H1 (cell line): Measurements from ENCODE around the gene ZNF385C. TPM values are rescaled to one million over a fixed set of nuclear protein-coding genes. Genes with fewer than 3 reads are reported as not detected.

Experiments
- CTCF ChIA-PET: fragments of 300-600 bp; sonication (Branson Sonifier 250); formaldehyde crosslinking; loops from one replicate; lab custom pipeline; 2021; ENCODE audit not compliant: partially characterized antibody; lab: Charles Lee
- POLR2A ChIA-PET: fragments of 300-600 bp; sonication (Branson Sonifier 250); formaldehyde crosslinking; loops from one replicate; lab custom pipeline; 2021; ENCODE audit warnings: inconsistent platforms; ENCODE audit not compliant: partially characterized antibody; lab: Charles Lee
- DNase-seq, 2 experiments: peaks; one replicate each; pipeline versions ENCODE4 v3.0.0 to v3.0.0-alpha.2; 2010 to 2022; ENCODE audit warnings: low spot score in 2 of 2, low read depth in 1 of 2, mixed read lengths in 1 of 2
- FAIRE-seq: peaks from 2 replicates; lab custom pipeline; 2011; peaks lifted over from hg19 to GRCh38; lab: Jason Lieb, UNC
- H2AFZ ChIP-seq: 2 replicates; pipeline ENCODE4 v1.8.1; 2012; ENCODE audit warnings: low read length, inconsistent platforms
- H2AK5ac ChIP-seq: 2 replicates; pipeline ENCODE4 v1.6.1; 2013; ENCODE audit warnings: low read depth, low read length
- H2BK120ac ChIP-seq: replicated peaks from 2 replicates; pipeline ENCODE3; 2013; ENCODE audit warnings: low read depth, low read length, inconsistent platforms
- H2BK12ac ChIP-seq: 2 replicates; pipeline ENCODE4 v1.6.1; 2013; ENCODE audit warnings: low read depth, low read length
- H2BK15ac ChIP-seq: 2 replicates; pipeline ENCODE4 v1.6.1; 2013; ENCODE audit warnings: low read length
- H2BK20ac ChIP-seq: 2 replicates; pipeline ENCODE4 v1.6.1; 2013; ENCODE audit warnings: low read length
- H2BK5ac ChIP-seq: 2 replicates; pipeline ENCODE4 v1.6.1; 2013; ENCODE audit warnings: low read depth, low read length
- H3K14ac ChIP-seq: 2 replicates; pipeline ENCODE4 v1.6.1; 2013; ENCODE audit warnings: inconsistent platforms; ENCODE audit not compliant: insufficient read length
- H3K18ac ChIP-seq: 2 replicates; pipeline ENCODE4 v1.6.1; 2013; ENCODE audit warnings: low read length; ENCODE audit errors: extremely low read depth
- H3K23ac ChIP-seq: 2 replicates; pipeline ENCODE4 v1.6.1; 2013; ENCODE audit warnings: inconsistent platforms; ENCODE audit not compliant: insufficient read length
- H3K23me2 ChIP-seq: 2 replicates; pipeline ENCODE4 v1.6.1; 2013; ENCODE audit warnings: low read depth, low read length
- H3K27ac ChIP-seq: 2 replicates; pipeline ENCODE4 v1.6.1; 2011; ENCODE audit warnings: low read depth, low read length, inconsistent platforms
- H3K27me3 ChIP-seq, 4 experiments: replicated peaks in 1 of 4; 1 replicate in 1 of 4; 2 replicates in 3 of 4; pipeline versions ENCODE4 v1.6.1 to v1.8.1; 2011 to 2013; ENCODE audit warnings: low read length in 3 of 4, mild to moderate bottlenecking in 3 of 4, inconsistent platforms in 2 of 4, mixed read lengths in 2 of 4, moderate library complexity in 1 of 4; ENCODE audit not compliant: control insufficient read depth in 3 of 4, insufficient read depth in 3 of 4; ENCODE audit errors: extremely low read depth in 1 of 4
- H3K36me3 ChIP-seq, 4 experiments: 2 replicates each; pipeline versions ENCODE4 v1.6.1 to v1.8.1; 2011 to 2013; ENCODE audit warnings: mild to moderate bottlenecking in 4 of 4, low read length in 3 of 4, moderate library complexity in 2 of 4, control low read depth in 1 of 4, inconsistent platforms in 1 of 4; ENCODE audit not compliant: insufficient read depth in 4 of 4, control insufficient read depth in 2 of 4
- H3K4ac ChIP-seq: replicated peaks from 2 replicates; pipeline ENCODE3; 2013; ENCODE audit warnings: low read length, low read depth, mixed read lengths, inconsistent platforms; ENCODE audit not compliant: insufficient read length
- H3K4me1 ChIP-seq, 4 experiments: replicated peaks in 1 of 4; 1 replicate in 1 of 4; 2 replicates in 3 of 4; pipeline versions ENCODE4 v1.6.1 to v1.8.1; 2011 to 2013; ENCODE audit warnings: low read length in 3 of 4, inconsistent platforms in 2 of 4, mixed read lengths in 1 of 4; ENCODE audit not compliant: insufficient read depth in 4 of 4, control insufficient read depth in 3 of 4
- H3K4me2 ChIP-seq, 2 experiments: 2 replicates each; pipeline versions ENCODE4 v1.6.1 to v1.8.1; 2011 to 2013; ENCODE audit warnings: low read depth in 2 of 2, low read length in 2 of 2, control low read depth in 1 of 2, inconsistent platforms in 1 of 2, mild to moderate bottlenecking in 1 of 2; ENCODE audit not compliant: insufficient read depth in 1 of 2
- H3K4me3 ChIP-seq, 4 experiments: fragments of 200-600, 300-600 bp in 1 of 4; sonication (generic), shearing (Covaris generic), sonication (Bioruptor Twin) in 1 of 4; 2 replicates each; pipeline versions ENCODE4 v1.5.1 to v1.8.1; 2011 to 2016; ENCODE audit warnings: low read length in 4 of 4, low read depth in 3 of 4, control low read depth in 2 of 4, inconsistent platforms in 2 of 4, mild to moderate bottlenecking in 2 of 4, mixed read lengths in 1 of 4, moderate library complexity in 1 of 4; ENCODE audit not compliant: insufficient read depth in 2 of 4; ENCODE audit errors: extremely low read depth in 1 of 4
- H3K56ac ChIP-seq: replicated peaks from 2 replicates; pipeline ENCODE3; 2013; ENCODE audit warnings: low read depth, mild to moderate bottlenecking, mixed read lengths, low read length, inconsistent platforms; ENCODE audit not compliant: insufficient read length
- H3K79me1 ChIP-seq: 2 replicates; pipeline ENCODE4 v1.6.1; 2013; ENCODE audit warnings: low read depth, low read length, control low read depth
- H3K79me2 ChIP-seq, 2 experiments: 2 replicates each; pipeline versions ENCODE4 v1.6.1 to v1.8.1; 2012 to 2013; ENCODE audit warnings: low read length in 2 of 2, mild to moderate bottlenecking in 2 of 2, inconsistent platforms in 1 of 2; ENCODE audit not compliant: insufficient read depth in 2 of 2, control insufficient read depth in 1 of 2
- H3K9ac ChIP-seq, 4 experiments: replicated peaks in 1 of 4; 1 replicate in 1 of 4; 2 replicates in 3 of 4; pipeline versions ENCODE4 v1.6.1 to v1.8.1; 2011 to 2013; ENCODE audit warnings: low read depth in 3 of 4, low read length in 3 of 4, control low read depth in 2 of 4, mild to moderate bottlenecking in 2 of 4, moderate library complexity in 2 of 4, inconsistent platforms in 1 of 4; ENCODE audit errors: extremely low read depth in 1 of 4
- H3K9me3 ChIP-seq, 2 experiments: 2 replicates each; pipeline versions ENCODE4 v1.6.1 to v1.8.1; 2012 to 2013; ENCODE audit warnings: mild to moderate bottlenecking in 2 of 2, moderate library complexity in 2 of 2, control low read depth in 1 of 2, inconsistent platforms in 1 of 2, low read depth in 1 of 2, low read length in 1 of 2, mixed read lengths in 1 of 2; ENCODE audit not compliant: insufficient read depth in 2 of 2
- H4K20me1 ChIP-seq, 2 experiments: replicated peaks in 1 of 2; 2 replicates each; pipeline versions ENCODE3 to v1.8.1; 2011 to 2013; ENCODE audit warnings: inconsistent platforms in 2 of 2, low read length in 2 of 2, mild to moderate bottlenecking in 1 of 2; ENCODE audit not compliant: insufficient read depth in 2 of 2, control insufficient read depth in 1 of 2
- H4K5ac ChIP-seq: 2 replicates; pipeline ENCODE4 v1.6.1; 2013; ENCODE audit warnings: low read length, low read depth, mixed read lengths, inconsistent platforms; ENCODE audit not compliant: insufficient read length
- H4K8ac ChIP-seq: 2 replicates; pipeline ENCODE4 v1.8.0; 2013; ENCODE audit warnings: mild to moderate bottlenecking, moderate library complexity, low read length, inconsistent platforms; ENCODE audit not compliant: insufficient read depth; ENCODE audit errors: extremely low read depth
- H4K91ac ChIP-seq: replicated peaks from 2 replicates; pipeline ENCODE3; 2013; ENCODE audit warnings: low read length, mixed read lengths, inconsistent platforms; ENCODE audit not compliant: insufficient read length
- BCL11A ChIP-seq, 2 experiments: IDR thresholded peaks; one replicate each; pipeline ENCODE4 v1.6.1; 2011; ENCODE audit warnings: low read depth in 2 of 2, low read length in 2 of 2, mild to moderate bottlenecking in 2 of 2
- BRCA1 ChIP-seq: IDR thresholded peaks from 2 replicates; pipeline ENCODE4 v1.6.1; 2012; ENCODE audit warnings: low read depth, low read length, improper control_type of control experiment
- CEBPB ChIP-seq: IDR thresholded peaks from 2 replicates; pipeline ENCODE4 v1.6.1; 2012; ENCODE audit warnings: low read depth, low read length
- RNF2 ChIP-seq: fragments of 200-900, 300-1000 bp; sonication (generic); IDR thresholded peaks from 2 replicates; pipeline ENCODE4 v1.7.1; 2016; ENCODE audit warnings: borderline replicate concordance, low read depth, mild to moderate bottlenecking, antibody characterized with exemption, low read length; ENCODE audit not compliant: poor library complexity, severe bottlenecking; ENCODE audit errors: missing control alignments
- SAP30 ChIP-seq: fragments of 300-600 bp; sonication (generic); IDR thresholded peaks from 2 replicates; pipeline ENCODE4 v1.7.1; 2012; ENCODE audit warnings: low read length, moderate library complexity, mild to moderate bottlenecking, inconsistent platforms; ENCODE audit not compliant: insufficient read depth, insufficient replicate concordance
- SUZ12 ChIP-seq: fragments of 200-600 bp; sonication (generic); IDR thresholded peaks from 2 replicates; pipeline ENCODE4 v1.6.1; 2012; ENCODE audit warnings: mild to moderate bottlenecking, inconsistent platforms, low read length, moderate library complexity, mixed read lengths
- TBP ChIP-seq: IDR thresholded peaks from 2 replicates; pipeline ENCODE4 v1.6.1; 2011; ENCODE audit warnings: low read depth, low read length, improper control_type of control experiment
- TEAD4 ChIP-seq: IDR thresholded peaks from 2 replicates; pipeline ENCODE4 v1.6.1; 2012; ENCODE audit warnings: low read depth, low read length, inconsistent platforms, mixed read lengths
- USF2 ChIP-seq: IDR thresholded peaks from 2 replicates; pipeline ENCODE4 v1.6.1; 2011; ENCODE audit warnings: low read length, improper control_type of control experiment
- WGBS, 2 experiments: shearing (Covaris generic) in 1 of 2; methylation state at CpG; one replicate each; pipeline versions ENCODE4 v1.1.6 to v1.1.7; 2013 to 2015; ENCODE audit warnings: low lambda C conversion rate in 2 of 2, mixed read lengths in 2 of 2, inconsistent platforms in 1 of 2, low coverage in 1 of 2, missing lambda C conversion rate in 1 of 2; ENCODE audit not compliant: insufficient replicate concordance in 2 of 2, insufficient coverage in 1 of 2, insufficient read length in 1 of 2; ENCODE audit errors: extremely low coverage in 1 of 2, missing lambda C conversion rate in 1 of 2; 5-methylcytosine and 5-hydroxymethylcytosine counted together
- polyA plus RNA-seq, 7 experiments: library from polyadenylated mRNA; depleted of rRNA in 3 of 7; stranded (reverse) in 5 of 7; unstranded in 2 of 7; fragments of >200 nt in 5 of 7; fragments of 200-250 nt in 2 of 7; gene quantifications; 1 replicate in 5 of 7; 2 replicates in 1 of 7; 4 replicates in 1 of 7; pipeline versions ENCODE4 v1.2.1 to v1.2.3, GENCODE V29; 2011 to 2013; ENCODE audit warnings: missing spikeins in 2 of 7, mixed read lengths in 2 of 7
- total RNA-seq: library from RNA; stranded (reverse); fragmentation: NEBNext Ultra II Directional; extraction: Animal tissue kit (Norgen Biotek cat#: 25700); gene quantifications from 2 replicates; pipeline ENCODE4 v1.2.1, GENCODE V29; 2021

Gene ZNF385C
- total and polyA plus RNA-seq, 2 of the 8 experiments (the other 6 are each of a cell fraction or from before 2014, with no cell fraction given) = 3.9 to 6.1 TPM

GRCh38 chr17:42111265-42111636 is 13.0 kb upstream of the ZNF385C start:
- no peaks in the 10 kb centered on the region for H3K79me1 ChIP-seq
- H2AFZ ChIP-seq = no peak overlapping the region
- H3K23me2 ChIP-seq = peaks cover 2% of the 10 kb centered on the region; the same call in 1 of the 2 replicates
- H3K9me3 ChIP-seq = no peaks in the 10 kb centered on the region
- H2BK15ac ChIP-seq = peak overlapping the region; percentile 93; the same call in 1 of the 2 replicates
- no peak overlapping the region for H4K91ac ChIP-seq
- no peak overlapping the region for H3K27ac ChIP-seq
- no peak overlapping the region for H3K14ac ChIP-seq
- H3K4me2 ChIP-seq = no peak overlapping the region
- CTCF ChIA-PET = interaction anchor here (1.2 to 39.4 kb wide), 7 partner anchors 9 to 152 kb away, joined by 3 to 1084 read pairs (median 8); partner anchors contain the start of genes DNAJC7, KAT2A, NKIRAS2 and ZNF385C
- no peak overlapping the region for H2BK5ac ChIP-seq
- no peaks in the 10 kb centered on the region for H4K20me1 ChIP-seq
- no peak overlapping the region for H3K9ac ChIP-seq
- POLR2A ChIA-PET = interaction anchor here (0.7 to 7.2 kb wide), 9 partner anchors 10 to 99 kb away, joined by 3 to 51 read pairs (median 3); partner anchors contain the start of genes DNAJC7, HSPB9, KAT2A and NKIRAS2
- H3K23ac ChIP-seq = no peak overlapping the region
- H3K79me2 ChIP-seq = no peaks in the 10 kb centered on the region
- H2AK5ac ChIP-seq = no peak overlapping the region
- no peak for TF ChIP-seq SUZ12
- TF ChIP-seq BCL11A (IDR thresholded peaks at IDR 0.05; ENCODE audit: low read depth in 2 of 2, low read length in 2 of 2) = no peak
- TF ChIP-seq USF2 = no peak
- no peak for TF ChIP-seq TBP
- no peak for TF ChIP-seq CEBPB
- TF ChIP-seq SAP30 = no peak
- no peak for TF ChIP-seq BRCA1
- no peak for TF ChIP-seq TEAD4
- TF ChIP-seq RNF2 = no peak
- no peak overlapping the region for H3K4ac ChIP-seq
- no peak overlapping the region for H3K4me3 ChIP-seq
- peak overlapping the region; percentile 52; the same call in 1 of the 2 replicates for H2BK12ac ChIP-seq
- no peak overlapping the region for H4K5ac ChIP-seq
- no peak overlapping the region for H2BK20ac ChIP-seq
- no peak overlapping the region for H3K56ac ChIP-seq
- peaks cover 0 to 18% (median 10%) of the 10 kb centered on the region in 4 experiments; a peak in 6 of 7 replicates for H3K4me1 ChIP-seq
- no peak overlapping the region for H3K18ac ChIP-seq
- H4K8ac ChIP-seq = no peak overlapping the region
- DNase-seq (no peak), FAIRE-seq (no peak)
- H3K27me3 ChIP-seq = no peaks in the 10 kb centered on the region
- 93% methylated on average over 9 of the region's 11 CpGs; no CpG with 5 or more reads in 1 of the 2 experiments for WGBS, 2 experiments
- peaks cover 0 to 5% (median 2%) of the 10 kb centered on the region in 4 experiments; a peak in 5 of 8 replicates for H3K36me3 ChIP-seq
- H2BK120ac ChIP-seq = no peak overlapping the region
